ENCODE data around the gene DNAJC18. TPM values are rescaled to one million over a fixed set of nuclear protein-coding genes. Genes with fewer than 3 reads are reported as not detected.

Gene DNAJC18
- total RNA-seq, 2 donors from 2014 or later = 6.9 to 16.7 TPM

GRCh38 chr5:139377226-139377625, 62.1 kb downstream of the DNAJC18 start:
- ATAC-seq (ENCODE audit: insufficient number of reproducible peaks, low FRiP score, low read depth) = no peak
- no peak for DNase-seq (ENCODE audit: low spot score)
- Histone ChIP-seq H3K9me3 (no peaks in the 10 kb centered on the region), H3K4me1 (ENCODE audit: control insufficient read depth in 1 of 2, low read depth in 2 of 2) (peaks cover 0 to 7% of the 10 kb centered on the region in 2 donors), H3K27ac (no peak overlapping the region), H3K4me3 (no peak overlapping the region), H3K27me3 (replicated peaks; ENCODE audit: insufficient read depth) (no peaks in the 10 kb centered on the region), H3K36me3 (peaks cover under 1% of the 10 kb centered on the region)
- TF ChIP-seq CTCF (IDR thresholded peaks at IDR 0.05) = no peak

- no peak for TF ChIP-seq CTCF (IDR thresholded peaks at IDR 0.05)
- H3K36me3 ChIP-seq = peaks cover 6% of the 10 kb centered on the region
- ATAC-seq (ENCODE audit: insufficient number of reproducible peaks, low FRiP score, low read depth) (no peak), DNase-seq (ENCODE audit: low spot score) (no peak)
- no peaks in the 10 kb centered on the region for H3K27me3 ChIP-seq (replicated peaks; ENCODE audit: insufficient read depth)
- H3K27ac ChIP-seq = no peak overlapping the region
- peaks cover 0 to 7% of the 10 kb centered on the region in 2 donors for H3K4me1 ChIP-seq (ENCODE audit: control insufficient read depth in 1 of 2, low read depth in 2 of 2)
- H3K9me3 ChIP-seq = no peaks in the 10 kb centered on the region
- no peak overlapping the region for H3K4me3 ChIP-seq
These were observed 63.0 kb downstream of the DNAJC18 start for GRCh38 chr5:139376364-139376763.

GRCh38 chr5:139374909-139375308, 64.4 kb downstream of the DNAJC18 start:
- Histone ChIP-seq H3K27ac (no peak overlapping the region), H3K9me3 (no peaks in the 10 kb centered on the region), H3K36me3 (peaks cover 16% of the 10 kb centered on the region), H3K27me3 (replicated peaks; ENCODE audit: insufficient read depth) (no peaks in the 10 kb centered on the region), H3K4me3 (no peak overlapping the region), H3K4me1 (ENCODE audit: control insufficient read depth in 1 of 2, low read depth in 2 of 2) (peaks cover 0 to 7% of the 10 kb centered on the region in 2 donors)
- no peak for TF ChIP-seq CTCF (IDR thresholded peaks at IDR 0.05)
- no peak for DNase-seq (ENCODE audit: low spot score)
- no peak for ATAC-seq (ENCODE audit: insufficient number of reproducible peaks, low FRiP score, low read depth)

GRCh38 chr5:139371482-139372435, 67.6 kb downstream of the DNAJC18 start:
- H3K9me3 ChIP-seq = no peaks in the 10 kb centered on the region
- peaks cover 37% of the 10 kb centered on the region for H3K36me3 ChIP-seq
- H3K4me3 ChIP-seq = no peak overlapping the region
- DNase-seq (ENCODE audit: low spot score) = no peak
- TF ChIP-seq CTCF (IDR thresholded peaks at IDR 0.05) = no peak
- peaks cover 0 to 7% of the 10 kb centered on the region in 2 donors for H3K4me1 ChIP-seq (ENCODE audit: control insufficient read depth in 1 of 2, low read depth in 2 of 2)
- ATAC-seq (ENCODE audit: insufficient number of reproducible peaks, low FRiP score, low read depth) = no peak
- H3K27me3 ChIP-seq (replicated peaks; ENCODE audit: insufficient read depth) = no peaks in the 10 kb centered on the region
- H3K27ac ChIP-seq = no peak overlapping the region

- ATAC-seq (ENCODE audit: insufficient number of reproducible peaks, low FRiP score, low read depth) = no peak
- no peak overlapping the region for H3K4me3 ChIP-seq
- no peak for DNase-seq (ENCODE audit: low spot score)
- H3K27me3 ChIP-seq (replicated peaks; ENCODE audit: insufficient read depth) = no peaks in the 10 kb centered on the region
- peaks cover 0 to 7% of the 10 kb centered on the region in 2 donors for H3K4me1 ChIP-seq (ENCODE audit: control insufficient read depth in 1 of 2, low read depth in 2 of 2)
- no peak for TF ChIP-seq CTCF (IDR thresholded peaks at IDR 0.05)
- peaks cover 60% of the 10 kb centered on the region for H3K36me3 ChIP-seq
- no peak overlapping the region for H3K27ac ChIP-seq
- no peaks in the 10 kb centered on the region for H3K9me3 ChIP-seq
These were observed 70.1 kb downstream of the DNAJC18 start for GRCh38 chr5:139369181-139369580.
